ENCODE results near the gene CLEC9A. TPM values are rescaled to one million over a fixed set of nuclear protein-coding genes. Genes with fewer than 3 reads are reported as not detected.

The CLEC9A gene
- total RNA-seq, 1 donor from 2014 or later, result not detected

DNA sequence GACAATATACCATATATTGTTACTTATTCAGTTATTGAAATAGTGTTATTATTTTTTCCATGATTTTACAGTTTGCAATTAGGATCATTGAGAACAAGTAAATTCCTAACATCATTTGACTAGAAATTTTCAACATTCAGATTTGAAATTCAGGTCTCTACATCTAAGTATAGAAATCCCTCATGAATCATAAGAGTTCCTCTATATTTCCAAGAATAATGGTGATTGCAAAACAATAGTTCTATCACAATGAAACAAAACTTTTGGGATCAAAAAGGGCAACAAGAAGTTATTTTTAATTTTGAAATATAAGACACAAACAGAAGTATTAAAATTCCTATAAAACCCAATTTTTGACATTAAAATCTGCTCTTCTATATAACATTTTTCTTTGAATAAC, 57.5 kb downstream of the CLEC9A start:
- H3K9me3 ChIP-seq, result peaks cover 0 to 8% of the 10 kb centered on the region in 2 donors
- TF ChIP-seq, protein P1, sequence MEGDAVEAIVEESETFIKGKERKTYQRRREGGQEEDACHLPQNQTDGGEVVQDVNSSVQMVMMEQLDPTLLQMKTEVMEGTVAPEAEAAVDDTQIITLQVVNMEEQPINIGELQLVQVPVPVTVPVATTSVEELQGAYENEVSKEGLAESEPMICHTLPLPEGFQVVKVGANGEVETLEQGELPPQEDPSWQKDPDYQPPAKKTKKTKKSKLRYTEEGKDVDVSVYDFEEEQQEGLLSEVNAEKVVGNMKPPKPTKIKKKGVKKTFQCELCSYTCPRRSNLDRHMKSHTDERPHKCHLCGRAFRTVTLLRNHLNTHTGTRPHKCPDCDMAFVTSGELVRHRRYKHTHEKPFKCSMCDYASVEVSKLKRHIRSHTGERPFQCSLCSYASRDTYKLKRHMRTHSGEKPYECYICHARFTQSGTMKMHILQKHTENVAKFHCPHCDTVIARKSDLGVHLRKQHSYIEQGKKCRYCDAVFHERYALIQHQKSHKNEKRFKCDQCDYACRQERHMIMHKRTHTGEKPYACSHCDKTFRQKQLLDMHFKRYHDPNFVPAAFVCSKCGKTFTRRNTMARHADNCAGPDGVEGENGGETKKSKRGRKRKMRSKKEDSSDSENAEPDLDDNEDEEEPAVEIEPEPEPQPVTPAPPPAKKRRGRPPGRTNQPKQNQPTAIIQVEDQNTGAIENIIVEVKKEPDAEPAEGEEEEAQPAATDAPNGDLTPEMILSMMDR (IDR thresholded peaks at IDR 0.05), result no peak

DNA sequence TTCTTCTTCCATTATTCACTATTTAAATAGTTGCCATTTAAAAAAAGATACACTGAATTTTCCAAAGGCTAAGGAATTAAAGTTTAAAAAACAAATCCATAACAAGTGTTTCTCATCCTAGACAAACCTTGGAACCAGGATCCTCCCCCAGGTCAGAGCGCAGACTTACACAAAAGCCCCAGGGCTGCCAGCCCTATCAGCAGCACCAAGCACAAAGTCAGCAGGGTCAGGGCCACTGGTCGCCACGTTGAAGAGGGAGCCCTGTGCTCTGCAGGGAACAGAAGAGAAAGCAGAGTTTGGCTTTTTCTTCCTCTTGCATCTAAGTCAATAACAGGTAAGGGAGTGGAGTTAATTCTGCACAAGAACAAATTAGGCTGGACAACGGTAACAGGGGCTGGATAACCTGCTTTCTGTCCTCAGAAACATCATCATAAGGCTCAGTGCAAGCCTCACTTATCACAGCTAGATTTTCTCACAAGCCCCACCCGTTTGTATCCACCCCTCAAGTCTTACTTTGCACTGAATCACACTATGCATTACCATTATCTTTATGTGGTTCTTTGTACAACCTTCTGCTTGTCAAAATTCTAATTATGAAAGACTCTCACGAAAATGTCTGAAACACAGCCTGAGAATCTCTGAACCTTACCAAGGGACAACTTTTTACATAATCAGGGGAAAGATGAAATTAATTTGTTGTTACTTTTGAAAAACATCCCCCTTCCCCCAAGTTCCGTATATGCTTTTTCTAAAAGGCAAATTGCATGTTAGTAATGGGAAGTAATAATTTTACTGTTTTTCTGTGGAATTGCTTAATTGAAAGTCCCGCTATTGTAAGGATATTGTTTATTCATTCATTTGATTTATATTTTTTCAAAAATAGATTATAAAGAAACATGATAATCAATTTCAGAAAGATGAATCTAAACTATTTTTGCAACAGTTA, 58.7 kb downstream of the CLEC9A start:
- Histone ChIP-seq H3K4me3 (no peak overlapping the region), H3K36me3 (no peaks in the 10 kb centered on the region), H3K4me1 (no peaks in the 10 kb centered on the region), H3K27ac (no peak overlapping the region), H3K27me3 (no peaks in the 10 kb centered on the region), H3K9me3 (peaks cover 0 to 5% of the 10 kb centered on the region in 2 donors)
- DNase-seq (ENCODE audit: low spot score in 2 of 2), result no peak
- TF ChIP-seq, protein P1 (IDR thresholded peaks at IDR 0.05), result no peak
- intact Hi-C loops (cut with DNase I), result no loop called here

More for the DNA sequence above, 57.5 kb downstream of the CLEC9A start:
- intact Hi-C loops (cut with DNase I), result no loop called here
- Histone ChIP-seq H3K4me3 (no peak overlapping the region), H3K27me3 (no peaks in the 10 kb centered on the region), H3K27ac (no peak overlapping the region), H3K4me1 (no peaks in the 10 kb centered on the region), H3K36me3 (no peaks in the 10 kb centered on the region)
- no peak for DNase-seq (ENCODE audit: low spot score in 2 of 2)

DNA sequence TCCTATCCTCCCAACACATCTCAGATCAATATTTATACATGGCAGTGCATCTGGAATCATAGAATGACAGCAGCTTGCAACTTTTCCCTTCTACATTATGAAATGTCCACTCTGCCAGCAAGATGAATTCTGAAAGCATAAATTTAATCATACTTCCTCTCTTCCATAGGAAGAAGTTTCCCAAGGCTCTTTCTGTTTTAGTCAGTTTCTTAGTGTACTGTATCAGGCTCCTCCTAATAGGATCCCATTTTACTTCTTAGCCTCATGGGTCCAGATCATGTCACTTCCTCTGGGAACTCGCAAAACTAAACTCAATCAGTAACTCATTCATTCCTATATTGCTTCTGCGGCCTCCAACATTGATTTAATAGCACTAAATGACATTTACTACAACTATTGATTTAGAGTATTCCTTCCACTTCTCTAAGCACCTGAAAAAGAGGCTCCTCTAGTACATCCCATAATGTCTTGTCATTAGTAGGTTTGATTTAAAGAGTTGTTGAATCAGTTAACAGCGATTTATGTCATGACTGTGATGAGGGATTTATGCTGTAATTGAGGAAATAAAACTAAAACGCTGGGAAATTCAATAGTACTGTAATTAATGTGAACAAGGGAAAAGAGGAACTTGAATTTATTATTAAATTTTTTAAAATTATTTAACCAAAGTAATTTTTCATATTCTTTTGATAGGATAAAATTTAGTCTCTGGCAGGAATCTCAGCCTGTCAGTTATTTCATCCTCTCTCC, 64.3 kb downstream of the CLEC9A start:
- Histone ChIP-seq H3K4me1 (no peaks in the 10 kb centered on the region), H3K36me3 (no peaks in the 10 kb centered on the region), H3K9me3 (no peaks in the 10 kb centered on the region), H3K27me3 (no peaks in the 10 kb centered on the region), H3K27ac (no peak overlapping the region), H3K4me3 (no peak overlapping the region)
- TF ChIP-seq, protein P1 (IDR thresholded peaks at IDR 0.05), result no peak
- intact Hi-C loops (cut with DNase I), result no loop called here
- DNase-seq (ENCODE audit: low spot score in 2 of 2), result no peak

- H3K27ac ChIP-seq, result no peak overlapping the region
- intact Hi-C loops (cut with DNase I), result no loop called here
Measured at GRCh38 chr12:10095971-10096370, 65.5 kb downstream of the CLEC9A start.

GRCh38 chr12:10097521-10097920, 67.0 kb downstream of the CLEC9A start:
- Histone ChIP-seq H3K36me3 (no peaks in the 10 kb centered on the region), H3K9me3 (no peaks in the 10 kb centered on the region), H3K4me3 (no peak overlapping the region), H3K27ac (peak overlapping the region; percentile 6 to 27), H3K27me3 (no peaks in the 10 kb centered on the region), H3K4me1 (no peaks in the 10 kb centered on the region)
- TF ChIP-seq, protein P1 (IDR thresholded peaks at IDR 0.05), result no peak
- intact Hi-C loops (cut with DNase I), result no loop called here
- DNase-seq (ENCODE audit: low spot score in 2 of 2), result no peak

More at GRCh38 chr12:10095971-10096370, 65.5 kb downstream of the CLEC9A start:
- H3K4me3 ChIP-seq, result no peak overlapping the region
- H3K36me3 ChIP-seq, result no peaks in the 10 kb centered on the region
- no peaks in the 10 kb centered on the region for H3K27me3 ChIP-seq
- no peaks in the 10 kb centered on the region for H3K4me1 ChIP-seq
- no peaks in the 10 kb centered on the region for H3K9me3 ChIP-seq
- DNase-seq (ENCODE audit: low spot score in 2 of 2), result no peak
- TF ChIP-seq, protein P1 (IDR thresholded peaks at IDR 0.05), result no peak

Measured in ascending aorta (tissue), 2 donors.